GM06990 (cell line): ENCODE results near the gene CUL4B.
"Not testable (repeated sequence)": the region's sequence is repeated elsewhere in the genome, so short reads cannot be mapped to it uniquely, and the experiment has no call there.

Source experiments
- DNase-seq: peaks from one replicate; pipeline ENCODE4 v3.0.0-alpha.2; 2011; ENCODE audit not compliant: insufficient read length; ENCODE audit errors: extremely low read depth
- H3K27me3 ChIP-seq: replicated peaks from 2 replicates; pipeline ENCODE4 v1.6.0; 2011; ENCODE audit warnings: low read length; ENCODE audit not compliant: control insufficient read depth, insufficient read depth
- H3K36me3 ChIP-seq: 2 replicates; pipeline ENCODE4 v1.5.1; 2011; ENCODE audit warnings: low read length; ENCODE audit not compliant: control insufficient read depth, insufficient read depth
- H3K4me3 ChIP-seq: replicated peaks from 2 replicates; pipeline ENCODE4 v1.5.1; 2011; ENCODE audit warnings: low read depth, mild to moderate bottlenecking, control low read depth, low read length
- CTCF ChIP-seq: IDR thresholded peaks from 2 replicates; pipeline ENCODE4 v1.5.1; 2011; ENCODE audit warnings: low read length, control low read depth, mild to moderate bottlenecking, inconsistent platforms; ENCODE audit not compliant: insufficient read depth, poor library complexity, severe bottlenecking

The CUL4B gene

GRCh38 chrX:120499301-120500072 lies 61.3 kb downstream of the CUL4B start:
- Histone ChIP-seq H3K36me3 (no peaks in the 10 kb centered on the region), H3K4me3 (no peak overlapping the region), H3K27me3 (no peaks in the 10 kb centered on the region)
- TF ChIP-seq CTCF = no peak
- DNase-seq = no peak

GRCh38 chrX:120490119-120490518 lies 70.6 kb downstream of the CUL4B start:
- H3K4me3 ChIP-seq, DNase-seq, H3K36me3 ChIP-seq, H3K27me3 ChIP-seq: not testable (repeated sequence)

- no peak for TF ChIP-seq CTCF
These were observed 74.0 kb downstream of the CUL4B start for GRCh38 chrX:120486786-120487185.

GRCh38 chrX:120485638-120486520 lies 74.9 kb downstream of the CUL4B start:
- no peaks in the 10 kb centered on the region for H3K36me3 ChIP-seq
- DNase-seq = peak; percentile 75
- peak; percentile 47 for TF ChIP-seq CTCF
- H3K4me3 ChIP-seq = peak overlapping the region; percentile 51
- no peaks in the 10 kb centered on the region for H3K27me3 ChIP-seq

More at GRCh38 chrX:120486786-120487185, 74.0 kb downstream of the CUL4B start:
- H3K36me3 ChIP-seq = no peaks in the 10 kb centered on the region
- no peak for DNase-seq
- no peak overlapping the region for H3K4me3 ChIP-seq
- no peaks in the 10 kb centered on the region for H3K27me3 ChIP-seq

- DNase-seq = no peak
- Histone ChIP-seq H3K36me3 (no peaks in the 10 kb centered on the region), H3K4me3 (peak overlapping the region; percentile 51; the same call in 1 of the 2 replicates), H3K27me3 (no peaks in the 10 kb centered on the region)
- no peak for TF ChIP-seq CTCF
These were observed 75.5 kb downstream of the CUL4B start for GRCh38 chrX:120485315-120485637.

- Histone ChIP-seq H3K36me3 (no peaks in the 10 kb centered on the region), H3K27me3 (no peaks in the 10 kb centered on the region), H3K4me3 (no peak overlapping the region)
- no peak for DNase-seq
- TF ChIP-seq CTCF = no peak
These were observed 83.3 kb downstream of the CUL4B start for GRCh38 chrX:120477453-120477852.
